ENCODE data around the gene PIANP.
A peak's percentile ranks its signal among the peaks of the same experiment; 100 is the strongest.
"Not testable (repeated sequence)": the region's sequence is repeated elsewhere in the genome, so short reads cannot be mapped to it uniquely, and the experiment has no call there.

Gene PIANP

GRCh38 chr12:6700646-6701051 lies at the start of gene PIANP:
PIANP (minus strand) TSS chr12:6700815; CDS start chr12:6698061, 2,754 bp downstream.
- TF ChIP-seq FOXP2 (optimal IDR thresholded peaks at IDR 0.05; ENCODE audit: control extremely low read depth, extremely low read length, insufficient read depth) (no peak), EZH2 (IDR thresholded peaks at IDR 0.05) (no peak), POLR2AphosphoS5 (IDR thresholded peaks at IDR 0.05; ENCODE audit: borderline replicate concordance, low read depth, low read length) (no peak)
- DNase-seq (ENCODE audit: low read depth, low spot score), result no peak
- no peaks in the 10 kb centered on the region for H3K36me3 ChIP-seq (ENCODE audit: insufficient read depth, low read length)
- H3K27ac ChIP-seq, result no peak within 1 kb of the TSS
- peak within 1 kb of the TSS; percentile 59 for H3K9ac ChIP-seq (ENCODE audit: insufficient read length)
- H3K4me3 ChIP-seq, result peak within 1 kb of the TSS; percentile 80
- no peaks in the 10 kb centered on the region for H3K9me3 ChIP-seq (ENCODE audit: low read depth, low read length)

GRCh38 chr12:6748761-6749160 lies 48.1 kb upstream of the PIANP start:
- no peak for DNase-seq (ENCODE audit: low read depth, low spot score)
- Histone ChIP-seq H3K27ac (no peak overlapping the region), H3K9ac (ENCODE audit: insufficient read length) (no peak overlapping the region), H3K36me3 (ENCODE audit: insufficient read depth, low read length) (peaks cover 60% of the 10 kb centered on the region), H3K4me3 (no peak overlapping the region), H3K9me3 (ENCODE audit: low read depth, low read length) (no peaks in the 10 kb centered on the region)
- TF ChIP-seq POLR2AphosphoS5 (IDR thresholded peaks at IDR 0.05; ENCODE audit: borderline replicate concordance, low read depth, low read length) (no peak), FOXP2 (optimal IDR thresholded peaks at IDR 0.05; ENCODE audit: control extremely low read depth, extremely low read length, insufficient read depth) (no peak), EZH2 (IDR thresholded peaks at IDR 0.05) (no peak)

- H3K36me3 ChIP-seq (ENCODE audit: insufficient read depth, low read length), result peaks cover 60% of the 10 kb centered on the region
These were observed 46.6 kb upstream of the PIANP start for GRCh38 chr12:6747216-6747615.

GRCh38 chr12:6745741-6746525 lies 45.3 kb upstream of the PIANP start:
- H3K36me3 ChIP-seq (ENCODE audit: insufficient read depth, low read length), result peaks cover 49% of the 10 kb centered on the region
- H3K27ac ChIP-seq, result no peak overlapping the region
- DNase-seq (ENCODE audit: low read depth, low spot score), result no peak

More at GRCh38 chr12:6747216-6747615, 46.6 kb upstream of the PIANP start:
- no peak for TF ChIP-seq EZH2 (IDR thresholded peaks at IDR 0.05)
- TF ChIP-seq POLR2AphosphoS5 (IDR thresholded peaks at IDR 0.05; ENCODE audit: borderline replicate concordance, low read depth, low read length), result no peak
- no peak for TF ChIP-seq FOXP2 (optimal IDR thresholded peaks at IDR 0.05; ENCODE audit: control extremely low read depth, extremely low read length, insufficient read depth)
- peak overlapping the region; percentile 54; the same call in 1 of the 2 replicates for H3K27ac ChIP-seq
- DNase-seq (ENCODE audit: low read depth, low spot score), result no peak
- H3K9ac ChIP-seq (ENCODE audit: insufficient read length), result no peak overlapping the region
- H3K9me3 ChIP-seq (ENCODE audit: low read depth, low read length), result no peaks in the 10 kb centered on the region
- H3K4me3 ChIP-seq, result no peak overlapping the region

GRCh38 chr12:6743300-6743699 lies 42.7 kb upstream of the PIANP start:
- H3K9me3 ChIP-seq (ENCODE audit: low read depth, low read length); H3K9ac ChIP-seq (ENCODE audit: insufficient read length); DNase-seq (ENCODE audit: low read depth, low spot score); H3K4me3 ChIP-seq; H3K27ac ChIP-seq: not testable (repeated sequence)
- H3K36me3 ChIP-seq (ENCODE audit: insufficient read depth, low read length), result peaks cover 22% of the 10 kb centered on the region

More at GRCh38 chr12:6745741-6746525, 45.3 kb upstream of the PIANP start:
- no peak overlapping the region for H3K4me3 ChIP-seq
- H3K9ac ChIP-seq (ENCODE audit: insufficient read length), result no peak overlapping the region
- no peaks in the 10 kb centered on the region for H3K9me3 ChIP-seq (ENCODE audit: low read depth, low read length)
- TF ChIP-seq EZH2 (IDR thresholded peaks at IDR 0.05) (no peak), POLR2AphosphoS5 (IDR thresholded peaks at IDR 0.05; ENCODE audit: borderline replicate concordance, low read depth, low read length) (no peak), FOXP2 (optimal IDR thresholded peaks at IDR 0.05; ENCODE audit: control extremely low read depth, extremely low read length, insufficient read depth) (no peak)

- H3K9me3 ChIP-seq (ENCODE audit: low read depth, low read length), result no peaks in the 10 kb centered on the region
- H3K9ac ChIP-seq (ENCODE audit: insufficient read length), result no peak overlapping the region
- H3K27ac ChIP-seq, result no peak overlapping the region
- TF ChIP-seq FOXP2 (optimal IDR thresholded peaks at IDR 0.05; ENCODE audit: control extremely low read depth, extremely low read length, insufficient read depth), result no peak
- no peak for TF ChIP-seq EZH2 (IDR thresholded peaks at IDR 0.05)
- no peak for TF ChIP-seq POLR2AphosphoS5 (IDR thresholded peaks at IDR 0.05; ENCODE audit: borderline replicate concordance, low read depth, low read length)
- no peak for DNase-seq (ENCODE audit: low read depth, low spot score)
- H3K36me3 ChIP-seq (ENCODE audit: insufficient read depth, low read length), result peaks cover 18% of the 10 kb centered on the region
- H3K4me3 ChIP-seq, result no peak overlapping the region
These were observed 42.2 kb upstream of the PIANP start for GRCh38 chr12:6742834-6743233.

- H3K36me3 ChIP-seq (ENCODE audit: insufficient read depth, low read length), result peaks cover 10% of the 10 kb centered on the region
- not testable (repeated sequence) for DNase-seq (ENCODE audit: low read depth, low spot score)
These were observed 41.5 kb upstream of the PIANP start for GRCh38 chr12:6742080-6742479.

GRCh38 chr12:6736754-6737153 lies 36.1 kb upstream of the PIANP start:
- H3K4me3 ChIP-seq, result no peak overlapping the region
- no peaks in the 10 kb centered on the region for H3K9me3 ChIP-seq (ENCODE audit: low read depth, low read length)
- no peak overlapping the region for H3K9ac ChIP-seq (ENCODE audit: insufficient read length)
- no peak overlapping the region for H3K27ac ChIP-seq
- H3K36me3 ChIP-seq (ENCODE audit: insufficient read depth, low read length), result peaks cover 14% of the 10 kb centered on the region; the same call in 1 of the 2 replicates
- TF ChIP-seq EZH2 (IDR thresholded peaks at IDR 0.05) (no peak), FOXP2 (optimal IDR thresholded peaks at IDR 0.05; ENCODE audit: control extremely low read depth, extremely low read length, insufficient read depth) (no peak), POLR2AphosphoS5 (IDR thresholded peaks at IDR 0.05; ENCODE audit: borderline replicate concordance, low read depth, low read length) (no peak)
- DNase-seq (ENCODE audit: low read depth, low spot score), result no peak

More at GRCh38 chr12:6742080-6742479, 41.5 kb upstream of the PIANP start:
- not testable (repeated sequence) for H3K9me3 ChIP-seq (ENCODE audit: low read depth, low read length); H3K27ac ChIP-seq; H3K9ac ChIP-seq (ENCODE audit: insufficient read length); H3K4me3 ChIP-seq

Measured in SK-N-MC (cell line).